Daoy (cell line): ENCODE measurements around the gene BTC. TPM values are rescaled to one million over a fixed set of nuclear protein-coding genes. Genes with fewer than 3 reads are reported as not detected.
"Not testable (repeated sequence)": the region's sequence is repeated elsewhere in the genome, so short reads cannot be mapped to it uniquely, and the experiment has no call there.

ENCODE experiments used
- DNase-seq: peaks from one replicate; pipeline ENCODE4 v3.0.0-alpha.2; 2015; ENCODE audit warnings: low read depth
- total RNA-seq: library from RNA; depleted of rRNA; stranded (reverse); fragments of >200 nt; shearing (Covaris generic); gene quantifications from 2 replicates; pipeline ENCODE4 v1.2.3, GENCODE V29; 2014; rRNA removed

Gene BTC
- total RNA-seq, result 0.03 and 0.29 TPM in 2 replicates

- peak; percentile 34 for DNase-seq
Measured at GRCh38 chr4:74794382-74795010, at the start of gene BTC. Gene BTC (minus strand): TSS chr4:74794523. CDS start chr4:74794325, 198 bp downstream.

- DNase-seq, result no peak
Measured at GRCh38 chr4:74840936-74841509, 46.7 kb upstream of the BTC start.

GRCh38 chr4:74838746-74839370, 44.5 kb upstream of the BTC start:
- no peak for DNase-seq

GRCh38 chr4:74830928-74831327, 36.6 kb upstream of the BTC start:
- no peak for DNase-seq

GRCh38 chr4:74823194-74823593, 28.9 kb upstream of the BTC start:
- DNase-seq, result no peak

- no peak for DNase-seq
Measured at GRCh38 chr4:74822603-74823002, 28.3 kb upstream of the BTC start.

GRCh38 chr4:74821541-74821940, 27.2 kb upstream of the BTC start:
- no peak for DNase-seq

- DNase-seq, result no peak
Measured at GRCh38 chr4:74814052-74814451, 19.7 kb upstream of the BTC start.

- not testable (repeated sequence) for DNase-seq
Measured at GRCh38 chr4:74812056-74812455, 17.7 kb upstream of the BTC start.

- peak; percentile 36 for DNase-seq
Measured at GRCh38 chr4:74805601-74806000, 11.3 kb upstream of the BTC start.

- no peak for DNase-seq
Measured at GRCh38 chr4:74800310-74800709, 6.0 kb upstream of the BTC start.

GRCh38 chr4:74796631-74797030, 2.3 kb upstream of the BTC start:
- no peak for DNase-seq

- DNase-seq, result peak; percentile 48
Measured at GRCh38 chr4:74793757-74794381, 454 bp downstream of the BTC start.

- DNase-seq, result no peak
Measured at GRCh38 chr4:74790652-74791051, 3.7 kb downstream of the BTC start.

GRCh38 chr4:74789518-74789917, 4.8 kb downstream of the BTC start:
- no peak for DNase-seq

- DNase-seq, result no peak
Measured at GRCh38 chr4:74777531-74777930, 16.8 kb downstream of the BTC start.

- no peak for DNase-seq
Measured at GRCh38 chr4:74772783-74773182, 21.5 kb downstream of the BTC start.

GRCh38 chr4:74772106-74772505, 22.2 kb downstream of the BTC start:
- no peak for DNase-seq

GRCh38 chr4:74770226-74770910, 24.0 kb downstream of the BTC start:
- DNase-seq, result no peak

GRCh38 chr4:74768857-74769525, 25.3 kb downstream of the BTC start:
- DNase-seq, result peak; percentile 60

- DNase-seq, result no peak
Measured at GRCh38 chr4:74764119-74764518, 30.2 kb downstream of the BTC start.
